ENCODE measurements around the gene MAST2. TPM values are rescaled to one million over a fixed set of nuclear protein-coding genes. Genes with fewer than 3 reads are reported as not detected.
"Not testable (repeated sequence)": the region's sequence is repeated elsewhere in the genome, so short reads cannot be mapped to it uniquely, and the experiment has no call there.

Gene MAST2
- total RNA-seq, 1 donor from 2014 or later, result 11.3 TPM

DNA sequence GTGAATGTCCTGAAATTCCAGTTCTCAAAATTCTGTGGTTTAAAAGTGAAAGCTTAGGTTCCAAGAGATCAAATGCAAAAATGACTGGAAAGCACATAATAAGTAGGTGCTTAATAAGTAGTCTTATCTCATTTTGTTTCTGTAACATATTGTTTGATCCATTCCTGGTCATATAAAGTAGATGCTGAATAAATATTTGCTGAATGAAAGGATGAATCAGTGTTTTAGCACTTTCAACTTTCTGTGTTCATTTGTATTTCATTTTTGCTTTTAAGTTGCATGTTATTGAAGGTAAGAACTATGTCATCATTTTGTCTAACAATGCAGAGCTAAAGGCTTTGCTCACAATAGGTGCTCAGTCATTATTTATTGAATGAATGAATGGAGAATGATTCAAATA lies 6.3 kb downstream of the MAST2 start:
- no peak for ATAC-seq
- no peak for DNase-seq (ENCODE audit: low spot score)

DNA sequence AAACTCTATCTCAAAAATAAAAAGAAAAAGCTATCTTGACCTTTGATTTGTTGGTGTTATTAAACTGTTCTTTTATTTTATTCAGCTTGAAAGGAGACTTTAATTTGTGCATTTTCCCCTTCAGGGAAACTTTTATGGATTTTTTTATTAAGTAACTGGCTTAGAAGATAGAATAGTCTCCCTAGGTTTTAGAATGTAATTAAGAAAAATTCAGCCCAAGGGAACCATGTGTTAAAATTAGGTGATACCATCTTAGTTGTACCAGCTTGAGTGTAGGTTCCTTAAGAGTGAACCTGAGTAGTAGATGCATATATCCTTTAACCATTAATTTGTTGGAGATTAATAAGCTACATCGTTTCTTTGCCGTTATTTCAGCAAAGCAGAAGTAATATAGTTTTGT lies 11.4 kb downstream of the MAST2 start:
- DNase-seq (ENCODE audit: low spot score) (no peak), ATAC-seq (no peak)

DNA sequence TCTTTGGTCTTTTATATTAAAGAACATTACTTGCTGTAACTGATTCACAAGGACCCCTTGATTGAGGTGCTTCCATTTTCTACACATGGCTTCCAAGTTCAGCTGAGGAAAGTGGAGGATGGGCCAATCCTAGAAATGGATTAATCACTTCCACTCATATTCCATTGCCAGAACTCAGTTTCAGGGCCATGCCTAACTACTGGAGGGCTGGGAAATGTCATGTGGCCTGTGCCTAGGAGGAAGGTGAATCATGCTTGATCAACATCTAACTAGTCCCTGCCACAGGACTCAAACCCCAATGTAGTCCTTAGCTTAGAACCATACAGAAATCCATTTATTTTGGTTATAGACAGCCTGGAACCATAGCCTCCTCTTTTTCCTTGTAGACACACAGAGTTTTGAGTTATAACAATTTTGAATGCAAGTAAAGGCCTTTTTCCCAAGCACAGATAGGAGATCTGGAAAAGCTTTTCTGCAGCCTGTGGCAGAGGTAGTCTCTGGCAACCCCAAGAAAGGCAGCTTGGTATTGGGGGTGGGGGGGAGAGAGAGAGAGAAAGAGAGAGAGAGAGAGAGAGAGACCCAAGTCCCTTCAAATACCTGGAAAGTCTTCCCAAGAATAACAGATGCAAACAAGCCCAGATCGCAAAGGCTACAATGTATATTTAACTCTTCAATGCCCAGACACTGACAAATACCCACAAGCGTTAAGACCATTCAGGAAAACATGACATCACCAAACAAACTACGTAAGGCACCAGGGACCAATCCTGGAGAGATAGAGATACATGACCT lies 12.5 kb downstream of the MAST2 start:
- ATAC-seq, result no peak
- no peak for DNase-seq (ENCODE audit: low spot score)

DNA sequence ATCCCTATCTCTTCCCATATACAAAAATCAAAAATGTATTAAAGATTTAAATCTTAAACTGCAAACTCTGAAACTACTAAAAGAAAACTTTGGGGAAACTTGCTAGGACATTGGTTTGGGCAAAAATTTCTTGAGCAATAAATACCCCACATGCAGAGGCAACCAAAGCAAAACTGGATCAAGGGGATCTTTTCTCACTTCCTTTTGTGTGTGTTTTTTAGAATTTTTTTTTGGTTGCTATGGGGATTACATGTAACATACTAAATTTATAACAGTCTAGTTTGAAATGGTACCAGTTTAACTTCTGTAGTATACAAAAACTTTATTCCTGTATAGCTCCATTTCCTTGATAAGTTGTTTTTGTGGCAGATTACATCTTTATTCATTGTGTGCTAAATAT lies 16.8 kb downstream of the MAST2 start:
- no peak for DNase-seq (ENCODE audit: low spot score)
- ATAC-seq, result no peak

DNA sequence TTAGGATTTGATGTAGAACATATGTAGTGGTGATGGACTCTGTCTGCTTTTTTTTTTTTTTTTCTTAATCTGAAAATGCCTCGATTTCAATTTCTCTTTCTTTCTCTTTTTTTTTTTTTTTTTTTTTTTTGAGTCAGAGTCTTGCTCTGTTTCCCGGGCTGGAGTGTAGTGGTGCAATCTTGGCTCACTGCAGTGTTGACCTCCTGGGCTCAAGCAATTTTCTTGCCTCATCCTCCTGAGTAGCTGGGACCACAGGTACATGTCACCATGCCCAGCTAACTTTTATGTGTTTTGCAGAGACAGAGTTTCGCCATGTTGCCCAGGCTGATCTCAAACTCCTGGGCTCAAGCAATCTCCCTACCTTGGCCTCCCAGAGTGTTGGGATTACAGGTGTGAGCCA lies 17.4 kb downstream of the MAST2 start:
- ATAC-seq, result peak; percentile 87
- DNase-seq (ENCODE audit: low spot score), result no peak

DNA sequence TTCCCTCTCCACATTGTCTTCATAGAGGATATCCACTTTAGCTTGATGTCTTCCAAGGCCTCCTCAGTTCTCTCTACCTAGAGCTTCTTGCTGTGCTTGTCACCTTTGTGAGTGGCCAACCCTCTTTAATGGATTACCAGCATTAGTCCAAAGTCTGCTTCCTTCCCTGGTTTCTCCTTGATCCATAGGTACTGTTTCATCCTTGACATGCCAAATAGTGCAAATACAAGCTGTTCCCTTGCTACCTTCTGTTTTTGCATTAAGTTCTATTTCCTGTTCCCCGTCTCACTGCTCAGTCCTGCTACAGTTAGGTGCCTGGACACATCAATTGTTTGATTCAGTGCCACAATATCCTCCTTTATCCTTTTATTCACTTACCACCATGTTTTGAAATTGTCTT lies 19.2 kb downstream of the MAST2 start:
- ATAC-seq (no peak), DNase-seq (ENCODE audit: low spot score) (no peak)

DNA sequence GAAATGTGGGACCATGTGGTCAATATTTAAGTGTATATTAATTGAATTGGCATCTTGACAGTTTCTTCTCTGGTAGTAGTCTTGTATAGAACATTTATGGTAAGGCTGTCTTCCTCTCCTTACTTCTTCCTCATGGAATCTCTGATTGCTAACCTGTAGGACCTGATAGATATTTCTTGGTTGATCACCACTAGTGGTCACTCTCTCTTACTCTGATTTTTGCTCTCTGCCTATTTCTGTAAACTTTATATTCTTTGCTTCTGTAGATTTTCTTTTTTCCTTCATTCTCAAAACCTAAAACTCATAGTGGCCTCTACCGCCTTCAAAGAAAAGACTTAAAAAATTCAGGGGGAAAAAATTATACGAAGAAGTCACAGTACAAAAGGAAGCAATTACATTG lies 21.2 kb downstream of the MAST2 start:
- ATAC-seq (no peak), DNase-seq (ENCODE audit: low spot score) (no peak)

DNA sequence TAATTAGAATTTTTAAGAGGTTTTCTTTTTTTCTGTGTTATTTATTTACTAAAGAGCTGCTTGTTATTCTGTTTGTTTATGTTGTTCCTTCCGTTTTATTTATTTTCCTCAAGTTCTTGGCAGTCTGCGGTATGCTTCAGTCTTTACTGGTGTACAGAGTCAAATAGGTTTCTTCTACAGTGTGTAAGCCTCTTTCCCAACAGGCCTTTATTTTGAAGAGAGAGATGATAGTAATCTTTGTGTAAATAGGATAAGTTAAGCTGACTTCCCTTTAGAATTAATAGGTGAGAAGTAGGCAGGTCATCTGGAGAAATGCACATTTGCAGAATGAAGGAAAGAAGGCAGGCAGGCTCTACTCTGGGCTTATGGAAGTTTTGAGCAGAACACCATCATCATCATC lies 23.8 kb downstream of the MAST2 start:
- DNase-seq (ENCODE audit: low spot score) (no peak), ATAC-seq (no peak)

DNA sequence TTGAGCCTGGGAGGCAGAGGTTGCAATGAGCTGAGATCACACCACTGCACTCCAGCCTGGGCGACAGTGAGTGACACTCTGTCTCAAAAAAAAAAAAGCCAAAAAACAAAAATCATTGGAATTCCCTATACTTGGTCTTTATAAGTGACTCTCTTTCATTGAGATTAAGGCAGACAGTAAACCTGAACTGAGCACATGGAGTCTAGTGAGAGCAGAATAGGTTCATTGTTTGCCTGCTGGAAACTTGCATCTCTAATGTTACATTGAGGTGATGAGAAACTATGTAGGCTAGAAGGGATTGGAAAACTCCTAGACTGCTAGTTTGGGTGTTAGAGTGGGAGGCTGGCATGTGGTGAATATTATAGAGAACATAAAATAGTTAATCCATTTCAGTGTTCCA lies 25.4 kb downstream of the MAST2 start:
- ATAC-seq, result no peak

DNA sequence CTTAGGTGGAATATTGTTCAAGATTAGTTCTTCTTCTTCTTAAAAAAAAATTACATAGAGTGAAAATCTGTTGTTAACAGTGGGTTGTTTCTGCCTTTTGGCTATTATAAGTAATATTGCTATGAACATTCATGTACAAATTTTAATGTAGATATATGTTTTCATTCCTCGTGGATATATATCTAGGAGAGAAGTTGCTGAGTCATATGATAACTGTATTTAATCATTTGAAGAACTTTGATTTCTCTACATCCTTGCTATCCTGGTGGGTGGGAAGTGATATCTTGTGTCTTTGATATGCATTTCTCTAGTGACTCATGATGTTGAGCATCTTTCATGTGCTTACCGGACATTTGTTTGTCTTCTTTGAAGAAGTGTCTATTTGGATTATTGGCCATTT lies 29.9 kb downstream of the MAST2 start:
- DNase-seq (ENCODE audit: low spot score), result no peak
- ATAC-seq, result no peak

More for the DNA sequence above, 25.4 kb downstream of the MAST2 start:
- no peak for DNase-seq (ENCODE audit: low spot score)

DNA sequence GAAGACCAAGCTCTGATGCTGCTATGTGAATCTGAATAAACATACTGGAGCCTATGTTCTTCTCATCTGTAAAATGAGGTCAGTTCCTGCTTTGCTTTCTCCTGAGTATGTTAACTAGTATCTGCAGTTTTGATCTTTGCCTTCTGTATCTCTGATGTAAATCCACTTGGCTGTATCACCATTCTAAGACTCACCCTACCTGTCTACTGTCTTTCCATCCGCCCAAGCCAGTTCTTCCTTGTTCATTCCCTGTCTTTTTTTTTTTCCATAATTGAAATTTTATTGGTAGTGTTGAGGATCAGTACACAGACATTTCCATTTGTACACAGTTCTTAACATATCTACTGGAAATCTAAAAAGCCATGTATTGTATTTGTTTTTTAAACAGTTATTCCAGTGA lies 31.3 kb downstream of the MAST2 start:
- ATAC-seq (no peak), DNase-seq (ENCODE audit: low spot score) (no peak)

DNA sequence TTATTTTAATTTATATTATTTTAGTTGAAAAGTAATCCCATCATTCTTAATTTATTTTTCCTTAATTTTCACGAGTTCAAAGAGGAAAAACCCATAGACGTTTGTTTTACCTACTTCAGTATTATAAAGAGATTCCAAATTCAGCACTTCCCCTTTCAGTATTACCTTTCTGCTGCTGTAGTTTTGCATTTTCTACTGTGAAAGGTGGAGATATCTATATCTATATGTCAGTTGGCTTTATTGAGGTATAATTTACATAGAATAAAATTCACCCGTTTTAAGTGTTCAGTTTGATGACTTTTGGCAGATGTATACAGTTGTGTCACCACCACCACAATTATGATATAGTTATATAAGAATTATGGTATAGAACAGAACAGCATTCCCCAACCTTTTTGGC lies 33.0 kb downstream of the MAST2 start:
- ATAC-seq, result no peak
- DNase-seq (ENCODE audit: low spot score), result no peak

DNA sequence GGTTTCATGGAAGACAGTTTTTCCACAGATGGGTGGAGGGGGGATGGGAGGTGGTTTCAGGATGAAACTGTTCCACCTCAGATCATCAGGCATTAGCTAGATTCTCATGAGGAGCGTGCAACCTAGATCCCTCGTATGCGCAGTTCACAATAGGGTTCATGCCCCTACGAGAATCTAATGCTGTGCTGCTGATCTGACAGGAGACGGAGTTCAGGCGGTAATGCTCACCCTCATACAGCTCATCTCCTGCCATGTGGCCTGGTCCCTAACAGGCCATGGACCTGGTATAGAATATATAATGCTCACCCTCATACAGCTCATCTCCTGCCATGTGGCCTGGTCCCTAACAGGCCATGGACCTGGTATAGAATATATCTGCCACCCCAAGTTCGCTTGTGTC lies 33.4 kb downstream of the MAST2 start:
- not testable (repeated sequence) for DNase-seq (ENCODE audit: low spot score); ATAC-seq

DNA sequence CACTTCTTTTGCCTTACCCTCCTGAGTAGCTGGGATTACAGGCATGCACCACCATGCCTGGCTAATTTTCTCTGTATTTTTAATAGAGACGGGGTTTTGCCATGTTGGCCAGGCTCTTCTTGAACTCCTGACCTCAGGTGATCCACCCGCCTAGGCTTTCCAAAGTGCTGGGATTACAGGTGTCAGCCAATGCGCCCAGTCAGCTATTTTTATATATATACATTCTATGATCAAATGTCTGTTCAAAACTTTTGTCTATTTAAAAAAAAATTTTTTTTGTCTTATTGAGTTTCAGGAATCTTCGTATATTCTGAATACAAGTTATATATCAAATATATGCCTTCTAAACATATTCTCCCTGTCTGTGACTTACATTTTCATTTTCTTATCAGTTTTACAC lies 34.9 kb downstream of the MAST2 start:
- not testable (repeated sequence) for ATAC-seq; DNase-seq (ENCODE audit: low spot score)

DNA sequence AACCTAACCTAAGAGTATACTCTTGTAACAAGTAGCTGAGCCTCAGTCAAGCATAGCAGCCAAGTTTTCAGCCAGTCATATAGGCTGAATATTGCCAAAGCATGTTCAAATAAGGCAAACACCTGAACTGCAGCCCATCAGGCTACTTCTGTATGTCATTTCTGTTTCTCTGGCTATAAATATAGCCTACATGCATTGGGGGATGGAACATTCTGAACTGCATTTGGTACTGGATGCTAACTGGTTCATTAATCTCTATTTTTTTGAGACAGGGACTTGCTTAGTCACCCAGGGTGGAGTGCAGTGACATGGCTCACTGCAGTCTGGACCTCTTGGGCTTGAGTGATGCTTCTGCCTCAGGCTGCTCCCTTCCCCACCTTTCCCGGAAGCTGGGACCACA lies 37.3 kb downstream of the MAST2 start:
- ATAC-seq, result no peak
- no peak for DNase-seq (ENCODE audit: low spot score)

DNA sequence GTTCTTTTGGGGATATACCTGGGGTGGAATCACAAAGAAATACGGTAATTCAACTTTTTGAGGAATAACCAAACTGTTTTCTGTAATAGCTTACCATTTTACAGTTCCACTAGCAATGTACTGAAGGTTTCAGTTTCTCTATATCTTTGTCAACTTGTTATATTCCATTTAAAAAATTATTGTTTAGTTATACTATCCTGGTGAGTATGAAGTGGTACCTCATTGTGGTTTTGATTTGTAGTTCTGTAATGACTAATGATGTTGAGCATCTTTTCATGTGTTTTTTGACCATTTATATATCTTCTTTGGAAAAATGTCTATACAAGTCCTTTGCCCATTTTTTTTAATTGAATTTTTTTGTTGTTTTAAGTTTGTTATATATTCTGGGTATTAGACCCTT lies 39.4 kb downstream of the MAST2 start:
- DNase-seq (ENCODE audit: low spot score) (no peak), ATAC-seq (no peak)

DNA sequence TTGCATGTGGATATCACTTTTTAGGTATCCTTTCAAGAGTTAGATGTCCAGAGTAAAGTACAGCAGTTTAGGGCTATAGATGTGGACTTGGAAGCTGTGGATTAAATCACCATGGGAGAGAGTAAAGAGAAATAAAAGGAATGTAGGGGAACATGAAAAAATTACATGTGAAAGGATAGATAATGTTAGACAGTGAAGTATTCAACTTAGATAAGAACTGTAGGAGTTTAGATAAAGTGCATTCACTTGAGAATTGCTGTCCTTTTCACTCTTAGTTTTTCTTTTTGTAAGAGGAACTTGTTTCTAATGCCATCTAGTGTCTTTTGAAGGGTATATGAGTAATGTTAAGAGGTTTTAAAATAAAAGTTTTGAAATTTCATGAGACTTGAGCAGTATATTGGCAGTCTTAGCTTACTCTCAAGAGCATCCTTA lies 40.1 kb downstream of the MAST2 start:
- ATAC-seq (peak; percentile 61), DNase-seq (ENCODE audit: low spot score) (no peak)

DNA sequence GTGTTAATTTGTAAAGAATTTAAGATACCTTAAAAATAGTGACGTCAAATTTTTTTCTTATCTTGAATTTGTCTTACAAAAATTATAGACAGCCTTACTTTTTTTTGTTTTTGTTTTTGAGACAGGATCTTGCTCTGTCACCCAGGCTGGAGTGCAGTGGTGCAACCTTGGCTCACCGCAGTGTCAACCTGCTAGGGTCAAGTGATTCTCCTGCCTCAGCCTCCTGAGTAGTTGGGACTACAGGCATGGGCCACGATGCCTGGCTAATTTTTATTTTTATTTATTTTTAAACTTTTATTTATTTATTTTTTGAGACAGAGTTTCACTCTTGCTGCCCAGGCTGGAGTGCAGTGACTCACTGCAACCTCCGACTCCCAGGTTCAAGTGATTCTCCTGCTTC lies 40.6 kb downstream of the MAST2 start:
- DNase-seq (ENCODE audit: low spot score); ATAC-seq: not testable (repeated sequence)

DNA sequence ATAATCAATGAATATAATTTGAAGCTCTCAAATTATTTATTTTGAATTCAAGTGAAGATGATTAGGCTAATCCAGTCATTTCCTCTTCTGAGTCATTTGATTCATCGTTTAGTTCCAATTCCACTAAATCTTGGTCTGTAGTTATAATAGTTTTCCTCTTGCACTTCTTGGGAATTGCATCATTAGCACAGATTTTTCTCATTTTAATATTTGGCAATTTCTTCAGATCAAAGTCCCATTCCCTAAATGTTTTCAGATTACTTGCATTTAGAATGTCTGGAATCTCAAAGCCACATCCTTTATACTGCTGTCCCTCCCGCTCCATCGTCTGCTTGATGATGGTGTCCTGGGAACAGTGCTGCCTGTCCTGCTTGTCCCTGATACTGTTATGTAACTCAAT lies 43.5 kb downstream of the MAST2 start:
- DNase-seq (ENCODE audit: low spot score) (no peak), ATAC-seq (no peak)

DNA sequence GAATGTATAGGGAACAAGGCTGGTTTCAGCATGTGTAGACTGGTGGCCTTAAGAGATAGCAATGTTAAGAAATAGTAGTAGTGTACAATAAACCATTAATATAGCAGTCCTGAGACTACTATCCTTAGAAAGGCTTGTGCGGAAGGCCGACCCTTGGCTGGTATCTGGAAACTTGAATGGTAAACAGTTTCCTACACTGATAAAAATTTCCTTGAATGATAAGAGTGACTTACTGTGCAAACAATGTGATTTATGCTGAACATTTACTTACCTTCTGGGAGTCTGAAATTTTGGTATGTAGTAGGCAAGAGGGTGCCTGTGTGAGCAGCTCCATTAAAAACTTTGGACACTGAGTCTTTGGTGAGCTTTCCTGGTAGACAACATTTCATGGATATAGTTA lies 44.7 kb downstream of the MAST2 start:
- ATAC-seq (no peak), DNase-seq (ENCODE audit: low spot score) (no peak)

DNA sequence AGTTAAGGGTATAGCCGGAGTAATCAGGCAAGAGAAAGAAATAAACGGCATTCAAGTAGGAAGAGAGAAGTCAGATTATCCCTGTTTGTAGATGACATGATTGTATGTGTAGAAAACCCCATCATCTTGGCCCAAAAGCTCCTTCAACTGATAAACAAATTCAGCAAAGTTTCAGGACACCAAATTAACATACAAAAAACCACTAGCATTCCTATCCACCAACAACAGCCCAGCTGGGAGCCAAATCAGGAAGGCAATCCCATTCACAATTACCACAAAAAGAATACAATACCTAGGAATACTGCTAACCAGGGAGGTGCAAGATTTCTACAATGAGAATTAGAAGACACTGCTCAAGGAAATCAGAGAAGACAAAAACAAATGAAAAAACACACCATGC lies 45.3 kb downstream of the MAST2 start:
- ATAC-seq, result no peak
- DNase-seq (ENCODE audit: low spot score), result no peak

DNA sequence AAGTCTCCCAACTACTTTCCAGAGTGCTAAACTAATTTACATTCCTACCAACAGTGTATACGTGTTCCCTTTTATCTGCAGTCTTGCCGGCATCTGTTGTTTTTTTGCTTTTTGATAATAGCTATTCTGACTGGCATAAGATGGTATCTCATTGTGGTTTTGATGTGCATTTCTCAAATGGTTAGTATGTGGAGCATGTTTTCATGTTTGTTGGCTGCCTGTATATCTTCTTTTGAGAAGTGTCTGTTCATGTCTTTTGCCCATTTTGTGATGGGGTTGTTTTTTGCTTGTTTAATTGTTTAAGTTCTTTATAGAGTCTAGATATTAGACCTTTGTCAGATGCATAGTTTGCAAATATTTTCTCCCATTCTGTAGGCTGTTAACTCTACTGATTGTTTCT lies 46.6 kb downstream of the MAST2 start:
- ATAC-seq (no peak), DNase-seq (ENCODE audit: low spot score) (no peak)

DNA sequence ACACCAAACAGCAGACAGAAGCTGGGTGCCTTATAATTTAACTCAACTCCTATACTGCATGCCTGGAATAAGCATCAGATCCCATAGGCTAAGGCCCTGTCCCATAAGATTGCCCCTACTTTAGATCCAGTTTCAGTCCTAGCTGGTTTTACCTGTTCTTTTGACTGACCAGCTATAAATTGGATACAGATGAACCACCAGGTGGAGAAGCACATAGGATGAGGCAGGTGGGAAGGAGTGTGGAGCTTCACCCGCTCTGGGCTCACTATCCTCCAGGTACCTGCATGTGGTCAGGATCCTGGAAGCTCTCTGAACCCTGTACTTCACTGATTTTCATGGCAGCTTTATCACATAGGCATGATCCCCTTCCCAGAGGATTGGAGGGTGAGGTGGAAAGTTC lies 51.3 kb downstream of the MAST2 start:
- no peak for ATAC-seq

More for the DNA sequence above, 51.3 kb downstream of the MAST2 start:
- DNase-seq (ENCODE audit: low spot score), result no peak
